TTC549 (cell line): ENCODE measurements around the gene ADAM12.

Experiments used
- FAIRE-seq: peaks from 2 replicates; lab custom pipeline; 2012; peaks lifted over from hg19 to GRCh38; lab: Jason Lieb, UNC

Gene ADAM12

DNA sequence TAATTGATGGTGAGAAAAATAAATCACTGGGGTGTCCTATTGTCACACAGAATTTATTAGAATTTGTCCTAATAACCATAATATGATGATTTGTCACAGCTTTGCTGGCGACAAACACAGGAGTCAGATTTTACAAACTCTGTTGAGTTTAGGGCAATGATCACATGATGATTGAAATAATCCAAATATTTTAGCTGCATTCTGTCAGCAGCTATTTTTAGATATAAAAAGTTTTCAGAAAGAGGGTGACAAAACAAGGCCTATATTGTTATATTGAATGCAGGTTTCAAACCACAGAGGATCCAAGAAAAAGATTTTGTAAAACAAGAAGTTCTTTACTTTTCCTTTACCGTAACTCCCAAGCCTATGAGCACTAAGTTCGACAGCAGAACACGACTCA, 178.8 kb downstream of the ADAM12 start:
- no peak for FAIRE-seq

DNA sequence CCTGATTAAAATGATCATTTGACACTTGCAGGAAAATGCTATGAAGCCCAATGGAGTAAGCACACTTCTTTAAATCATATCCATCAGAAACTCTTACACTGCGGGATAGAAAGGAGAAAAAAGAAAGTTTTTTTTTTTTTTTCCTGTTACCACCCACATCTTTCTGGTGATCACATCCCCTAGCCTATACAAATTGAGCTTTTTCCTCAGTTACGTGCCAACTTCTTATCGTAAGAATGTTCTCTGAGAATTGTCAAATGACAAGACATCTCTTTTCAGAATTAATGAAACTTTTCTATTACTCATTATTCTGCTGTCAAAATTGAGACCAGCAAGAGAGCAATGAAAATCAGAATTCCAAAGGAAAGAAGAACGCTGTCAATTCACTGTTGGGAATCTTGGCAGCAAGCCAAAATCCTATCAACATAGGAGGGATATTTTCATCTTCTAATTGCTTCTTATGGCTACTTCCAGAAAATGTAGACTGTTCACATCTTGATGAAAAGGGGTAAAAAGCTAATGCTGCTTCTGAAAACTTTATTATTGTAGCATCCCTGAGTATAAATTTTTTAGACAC, 179.5 kb downstream of the ADAM12 start:
- FAIRE-seq: no peak

DNA sequence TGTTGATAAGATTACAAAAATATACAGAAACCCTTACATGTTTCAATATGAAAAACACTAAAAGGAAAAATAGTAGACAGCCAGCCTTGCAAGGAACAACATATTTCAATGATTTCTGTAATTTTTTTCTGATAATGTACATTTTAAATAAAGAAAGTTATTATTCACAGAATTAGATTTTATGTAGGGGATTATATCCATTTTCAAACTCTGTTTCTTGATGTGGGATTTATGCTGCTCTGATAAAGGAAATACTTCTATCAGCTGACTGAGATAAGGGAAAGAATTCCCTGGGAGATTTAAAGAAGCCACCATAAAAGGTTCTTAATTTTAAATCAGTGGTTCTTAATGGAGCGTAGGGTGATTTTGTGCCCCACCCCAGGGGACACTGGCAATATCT, 180.4 kb downstream of the ADAM12 start:
- no peak for FAIRE-seq

DNA sequence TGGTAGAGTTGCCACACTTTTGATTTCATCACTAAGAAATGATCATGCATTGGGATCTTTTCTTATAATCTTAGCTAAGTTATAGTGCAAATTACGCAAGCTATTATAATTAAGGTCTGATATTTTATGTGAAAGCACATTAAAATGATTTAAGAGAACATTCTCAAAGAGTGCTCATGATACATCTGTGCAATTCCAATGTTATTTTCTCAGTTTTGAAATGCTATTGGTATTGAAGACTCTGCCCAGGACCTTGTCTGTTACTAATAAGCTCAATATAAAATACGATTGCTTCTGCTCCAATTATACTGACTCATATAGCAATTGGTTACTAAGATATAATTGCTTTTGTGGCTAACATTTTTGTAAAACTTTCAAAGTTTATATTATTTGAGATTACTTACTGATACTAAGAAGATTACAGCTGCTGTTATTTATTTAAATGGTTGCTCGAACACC, 180.9 kb downstream of the ADAM12 start:
- no peak for FAIRE-seq

DNA sequence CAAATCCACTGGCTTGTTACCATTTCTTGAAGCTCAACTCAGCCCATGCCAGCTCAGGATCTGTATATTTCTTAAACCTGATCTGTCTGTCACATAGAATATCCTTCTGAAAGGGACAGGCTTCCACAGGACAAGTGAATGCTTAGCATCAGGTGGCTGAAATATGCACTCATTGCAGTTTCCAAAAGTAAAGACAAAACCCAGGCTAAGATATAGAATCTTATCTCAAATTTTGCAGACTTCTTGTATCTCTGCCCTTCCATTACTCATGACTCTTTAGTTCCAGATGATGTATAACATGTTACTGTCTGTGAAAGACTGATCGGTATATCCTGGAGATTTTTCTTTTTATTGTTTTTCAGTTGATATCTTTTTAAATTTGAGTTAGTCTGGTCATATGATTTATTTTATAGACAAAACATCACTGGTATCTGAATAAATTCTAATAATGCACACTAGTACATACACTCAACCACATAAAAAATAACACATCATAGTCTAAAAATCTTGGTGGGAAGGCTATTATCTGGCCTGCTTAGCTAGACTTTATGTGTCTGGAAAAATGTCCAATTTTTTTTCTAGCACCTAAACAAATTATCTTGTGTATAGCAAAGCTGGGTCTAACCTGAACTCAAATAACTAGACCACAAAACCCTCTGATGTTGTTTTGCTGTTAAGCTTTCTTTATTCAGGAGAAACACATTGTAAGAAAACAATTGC, 182.6 kb downstream of the ADAM12 start:
- FAIRE-seq: no peak

- FAIRE-seq: no peak
These were observed 184.0 kb downstream of the ADAM12 start for GRCh38 chr10:126204320-126204719.

GRCh38 chr10:126203746-126204145, 184.5 kb downstream of the ADAM12 start:
- no peak for FAIRE-seq

- no peak for FAIRE-seq
These were observed 186.7 kb downstream of the ADAM12 start for GRCh38 chr10:126201603-126202002.

DNA sequence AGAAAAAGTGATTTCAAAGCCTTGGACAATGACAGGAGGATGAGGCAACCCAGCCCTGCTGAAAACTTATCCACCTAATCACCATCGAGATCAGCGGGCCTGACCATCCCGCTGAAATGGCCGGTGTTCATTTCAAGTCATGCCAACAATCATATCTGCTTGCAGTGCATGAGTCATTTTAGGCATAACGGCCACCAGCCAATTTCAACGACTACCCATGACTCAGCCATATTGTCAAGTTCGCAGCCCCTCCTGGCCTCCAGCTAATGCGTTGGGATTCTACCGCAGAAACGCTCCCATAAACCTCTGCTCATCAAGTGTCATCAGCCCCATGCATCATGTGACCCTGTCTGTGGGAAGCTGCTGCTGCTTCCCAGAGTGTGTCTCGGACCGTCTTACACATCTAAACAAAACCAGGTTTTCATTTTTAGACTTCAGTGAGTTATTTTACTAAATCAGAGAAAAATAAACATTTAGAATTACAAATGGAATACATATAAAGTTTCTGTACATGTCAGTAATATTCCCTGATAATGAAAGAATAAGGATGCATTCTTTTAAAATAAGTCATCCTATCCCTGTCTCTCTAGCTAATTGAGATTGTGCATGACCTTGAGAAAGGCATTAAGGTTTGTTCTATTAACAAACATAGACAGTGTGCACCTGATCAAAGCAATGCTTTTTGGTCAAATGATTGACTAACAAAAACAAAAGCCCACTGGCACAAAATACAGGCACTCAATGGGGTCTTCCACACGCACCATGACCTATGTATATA, 188.9 kb downstream of the ADAM12 start:
- FAIRE-seq: no peak

DNA sequence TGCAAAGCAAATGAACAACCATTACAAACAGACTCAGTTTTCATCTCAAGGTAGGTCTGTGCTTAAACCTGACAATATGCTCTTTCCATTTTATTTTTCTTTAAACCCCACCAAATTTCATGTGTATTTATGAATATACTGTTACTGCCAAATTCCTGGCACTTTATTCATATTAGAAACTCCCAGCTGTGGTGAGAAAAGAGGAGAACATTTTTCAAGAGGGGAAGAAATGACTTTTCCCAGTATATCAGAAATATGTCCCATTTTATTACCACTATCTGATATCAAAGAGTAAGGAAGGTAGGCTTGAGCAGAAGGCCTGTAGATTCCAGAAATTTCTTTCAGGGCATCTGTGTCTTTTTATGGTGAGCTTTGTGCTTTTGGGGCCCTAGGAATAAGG, 189.6 kb downstream of the ADAM12 start:
- no peak for FAIRE-seq

DNA sequence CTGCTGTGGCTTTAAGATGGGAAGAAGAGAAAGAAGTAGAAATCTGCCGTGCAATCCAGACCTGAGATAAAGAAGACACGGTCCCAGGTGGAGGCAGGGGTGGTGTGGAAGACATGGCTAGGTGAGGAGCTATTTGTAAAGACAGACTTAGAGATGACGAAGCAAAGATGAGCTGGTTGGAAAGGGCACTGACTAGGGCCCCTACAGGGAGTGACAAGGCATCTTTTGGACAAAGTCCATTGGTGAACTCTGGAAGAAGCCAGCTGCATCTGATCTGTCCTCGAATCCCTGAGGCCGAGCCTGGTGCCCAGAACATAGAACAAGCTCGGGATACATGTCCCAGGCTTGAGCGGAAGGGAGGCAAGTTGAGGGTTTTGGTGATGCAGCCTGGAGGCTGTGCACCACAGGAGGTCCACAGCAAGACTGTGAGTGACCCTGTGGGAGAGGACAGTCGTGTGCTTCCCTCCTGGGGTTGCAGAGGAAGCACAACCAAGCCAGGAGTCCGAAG, 191.2 kb downstream of the ADAM12 start:
- no peak for FAIRE-seq

GRCh38 chr10:126196281-126196680, 192.0 kb downstream of the ADAM12 start:
- no peak for FAIRE-seq

- no peak for FAIRE-seq
These were observed 197.1 kb downstream of the ADAM12 start for GRCh38 chr10:126191192-126191591.

DNA sequence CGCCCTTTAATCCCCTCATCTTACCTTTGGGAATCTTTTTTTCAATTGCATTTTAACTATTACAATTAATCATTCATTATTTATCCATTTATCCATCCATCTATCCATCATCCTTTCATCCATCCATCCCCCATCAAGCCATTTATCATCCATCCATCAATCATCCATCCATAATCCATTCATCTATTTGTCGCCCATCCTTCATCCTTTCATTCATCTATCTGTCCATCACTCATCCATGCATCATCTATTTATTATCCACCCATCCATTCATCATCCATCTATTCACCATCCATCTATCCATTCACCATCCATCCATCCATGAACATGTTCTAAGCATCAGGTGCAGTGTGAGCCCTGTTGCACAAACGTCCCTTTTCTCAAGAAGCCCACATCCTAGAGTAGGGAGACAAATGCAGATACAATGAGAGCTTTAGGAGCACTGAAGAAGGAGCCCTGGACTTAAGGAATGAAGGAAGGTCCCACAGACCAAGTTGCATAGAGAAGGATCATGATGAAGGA, 199.5 kb downstream of the ADAM12 start:
- no peak for FAIRE-seq

GRCh38 chr10:126187399-126187798, 200.9 kb downstream of the ADAM12 start:
- no peak for FAIRE-seq

DNA sequence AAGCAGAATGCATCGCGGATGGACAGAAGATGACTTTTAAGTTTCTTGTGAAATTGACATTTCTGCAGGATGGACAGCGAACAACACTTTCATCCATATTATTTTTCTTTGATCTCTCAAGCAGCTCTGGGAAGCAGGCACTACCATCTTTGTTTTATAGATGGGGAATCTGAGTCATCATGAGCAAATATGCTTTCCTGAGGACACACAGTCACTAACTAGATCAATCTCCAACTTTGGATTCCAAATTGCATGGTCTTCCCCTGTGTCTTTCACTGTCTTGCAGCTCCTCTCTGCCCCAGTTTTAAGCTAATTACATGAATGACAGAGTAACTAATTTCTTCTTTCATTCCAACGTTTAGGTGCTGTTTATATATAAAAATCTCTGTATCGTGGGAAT, 201.5 kb downstream of the ADAM12 start:
- FAIRE-seq: no peak

DNA sequence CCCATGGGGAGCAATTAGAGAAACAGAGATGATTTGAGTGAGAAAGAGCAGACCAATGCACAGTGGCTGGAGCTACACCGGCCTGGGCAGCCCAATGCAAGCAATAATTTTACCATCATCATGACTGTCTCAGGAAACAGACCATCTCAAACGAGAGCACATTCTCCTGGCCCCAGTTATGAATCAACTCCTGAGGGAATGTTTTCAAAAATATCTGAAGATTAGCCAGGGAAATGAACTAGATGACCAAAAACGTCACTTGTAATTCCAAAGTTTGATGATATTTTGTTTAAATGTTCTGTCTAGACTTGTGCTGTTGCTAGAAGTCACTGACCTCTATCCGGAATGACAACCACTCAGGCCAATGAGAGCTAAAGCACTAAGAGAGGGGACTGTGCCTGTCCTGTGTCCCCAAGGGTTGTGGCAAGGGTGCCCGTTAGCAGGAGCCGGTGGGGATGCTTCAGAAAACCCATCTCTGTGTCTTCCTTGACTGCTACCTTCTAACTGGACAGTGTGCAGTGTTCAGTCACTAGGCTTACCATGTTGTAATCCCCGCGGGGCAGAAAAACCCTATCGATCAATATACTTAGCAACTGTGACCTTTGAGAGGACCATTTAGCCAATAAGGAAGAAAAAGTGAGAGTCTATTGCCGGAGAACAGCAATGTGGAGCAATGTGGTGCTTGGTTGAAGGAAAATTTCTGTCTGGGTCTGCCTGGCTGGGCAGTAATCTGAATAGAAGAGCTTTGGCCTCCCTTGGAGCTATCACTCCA, 202.4 kb downstream of the ADAM12 start:
- no peak for FAIRE-seq

- FAIRE-seq: no peak
These were observed 206.7 kb downstream of the ADAM12 start for GRCh38 chr10:126181626-126182025.

- no peak for FAIRE-seq
These were observed 208.6 kb downstream of the ADAM12 start for GRCh38 chr10:126179637-126180036.

DNA sequence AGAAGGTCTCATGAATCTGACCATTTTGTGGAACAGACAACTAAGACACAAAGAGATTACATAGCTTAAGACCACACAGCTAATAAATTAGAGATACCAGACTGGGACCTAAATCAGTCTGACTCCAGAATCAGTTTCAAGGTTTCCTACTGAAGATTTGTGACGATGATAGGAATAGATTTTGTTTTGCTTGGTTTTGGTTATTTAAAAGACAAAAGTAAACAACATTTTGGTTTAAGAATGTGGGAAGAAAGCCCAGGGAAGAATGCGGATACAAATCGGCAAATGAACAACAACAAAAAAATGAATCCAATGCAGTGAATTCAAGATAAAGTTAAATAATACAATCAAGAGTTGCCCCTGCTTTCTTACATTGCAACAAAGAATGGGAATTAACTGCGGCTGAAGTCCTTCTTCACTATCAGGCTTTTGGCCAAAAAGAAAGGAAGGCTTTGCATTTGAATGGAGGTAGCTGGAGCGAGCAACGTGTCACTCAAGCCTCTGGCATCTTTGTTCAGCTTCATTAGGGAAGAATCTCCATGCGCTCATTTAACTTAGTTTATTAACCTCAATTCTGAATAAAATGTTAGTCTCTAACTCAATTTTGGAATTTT, 210.8 kb downstream of the ADAM12 start:
- no peak for FAIRE-seq

- no peak for FAIRE-seq
These were observed 212.5 kb downstream of the ADAM12 start for GRCh38 chr10:126175641-126176262.
